Measurements from ENCODE around the gene CYP26B1. TPM values are rescaled to one million over a fixed set of nuclear protein-coding genes. Genes with fewer than 3 reads are reported as not detected.

Gene CYP26B1
- total RNA-seq, 1 experiment from 2014 or later, result 0.42 TPM

DNA sequence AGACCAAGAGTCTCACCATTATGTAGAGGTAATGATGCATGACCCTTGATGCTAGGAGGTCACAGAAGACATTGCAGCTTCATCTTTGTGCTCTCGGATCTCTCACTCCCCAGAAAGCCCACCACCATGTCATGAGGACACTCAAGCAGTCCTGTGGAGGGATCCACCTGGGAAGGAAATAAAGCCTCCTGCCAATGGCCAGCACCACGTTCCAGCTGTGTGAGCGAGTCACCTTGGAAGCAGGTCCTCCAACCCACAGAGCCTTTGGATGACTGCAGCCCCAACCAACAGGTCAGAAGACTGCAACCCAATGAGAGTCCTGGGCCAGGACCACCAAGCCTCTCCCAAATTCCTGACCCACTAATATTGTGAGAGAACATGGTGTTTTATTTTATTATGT lies 38.4 kb downstream of the CYP26B1 start:
- H3K4me1 Mint-ChIP-seq, result no peaks in the 10 kb centered on the region
- H3K27me3 Mint-ChIP-seq (ENCODE audit: low read depth), result peaks cover 9% of the 10 kb centered on the region
- H3K4me3 Mint-ChIP-seq, result no peak overlapping the region
- DNase-seq (ENCODE audit: low spot score) (no peak), ATAC-seq (no peak)
- H3K9me3 Mint-ChIP-seq, result peaks cover 30% of the 10 kb centered on the region
- ChIA-PET CTCF (interaction anchor here (1.1 kb wide), 1 partner anchor 41 kb away, joined by 3 read pairs; no protein-coding TSS in a partner anchor), POLR2A (no interaction called here)
- H3K27ac Mint-ChIP-seq, result no peak overlapping the region
- no peak for TF ChIP-seq KAT7 (CRISPR knock-in tag; IDR thresholded peaks at IDR 0.05; ENCODE audit: borderline replicate concordance)
- no peak for TF ChIP-seq ELF4 (CRISPR knock-in tag; IDR thresholded peaks at IDR 0.05; ENCODE audit: low read depth)
- TF ChIP-seq, protein P1, sequence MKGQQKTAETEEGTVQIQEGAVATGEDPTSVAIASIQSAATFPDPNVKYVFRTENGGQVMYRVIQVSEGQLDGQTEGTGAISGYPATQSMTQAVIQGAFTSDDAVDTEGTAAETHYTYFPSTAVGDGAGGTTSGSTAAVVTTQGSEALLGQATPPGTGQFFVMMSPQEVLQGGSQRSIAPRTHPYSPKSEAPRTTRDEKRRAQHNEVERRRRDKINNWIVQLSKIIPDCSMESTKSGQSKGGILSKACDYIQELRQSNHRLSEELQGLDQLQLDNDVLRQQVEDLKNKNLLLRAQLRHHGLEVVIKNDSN (CRISPR knock-in tag; IDR thresholded peaks at IDR 0.05), result no peak
- no peak for TF ChIP-seq JUN (CRISPR knock-in tag; IDR thresholded peaks at IDR 0.05)
- no peak for TF ChIP-seq HMGA2 (CRISPR knock-in tag; IDR thresholded peaks at IDR 0.05)
- TF ChIP-seq, protein P2, sequence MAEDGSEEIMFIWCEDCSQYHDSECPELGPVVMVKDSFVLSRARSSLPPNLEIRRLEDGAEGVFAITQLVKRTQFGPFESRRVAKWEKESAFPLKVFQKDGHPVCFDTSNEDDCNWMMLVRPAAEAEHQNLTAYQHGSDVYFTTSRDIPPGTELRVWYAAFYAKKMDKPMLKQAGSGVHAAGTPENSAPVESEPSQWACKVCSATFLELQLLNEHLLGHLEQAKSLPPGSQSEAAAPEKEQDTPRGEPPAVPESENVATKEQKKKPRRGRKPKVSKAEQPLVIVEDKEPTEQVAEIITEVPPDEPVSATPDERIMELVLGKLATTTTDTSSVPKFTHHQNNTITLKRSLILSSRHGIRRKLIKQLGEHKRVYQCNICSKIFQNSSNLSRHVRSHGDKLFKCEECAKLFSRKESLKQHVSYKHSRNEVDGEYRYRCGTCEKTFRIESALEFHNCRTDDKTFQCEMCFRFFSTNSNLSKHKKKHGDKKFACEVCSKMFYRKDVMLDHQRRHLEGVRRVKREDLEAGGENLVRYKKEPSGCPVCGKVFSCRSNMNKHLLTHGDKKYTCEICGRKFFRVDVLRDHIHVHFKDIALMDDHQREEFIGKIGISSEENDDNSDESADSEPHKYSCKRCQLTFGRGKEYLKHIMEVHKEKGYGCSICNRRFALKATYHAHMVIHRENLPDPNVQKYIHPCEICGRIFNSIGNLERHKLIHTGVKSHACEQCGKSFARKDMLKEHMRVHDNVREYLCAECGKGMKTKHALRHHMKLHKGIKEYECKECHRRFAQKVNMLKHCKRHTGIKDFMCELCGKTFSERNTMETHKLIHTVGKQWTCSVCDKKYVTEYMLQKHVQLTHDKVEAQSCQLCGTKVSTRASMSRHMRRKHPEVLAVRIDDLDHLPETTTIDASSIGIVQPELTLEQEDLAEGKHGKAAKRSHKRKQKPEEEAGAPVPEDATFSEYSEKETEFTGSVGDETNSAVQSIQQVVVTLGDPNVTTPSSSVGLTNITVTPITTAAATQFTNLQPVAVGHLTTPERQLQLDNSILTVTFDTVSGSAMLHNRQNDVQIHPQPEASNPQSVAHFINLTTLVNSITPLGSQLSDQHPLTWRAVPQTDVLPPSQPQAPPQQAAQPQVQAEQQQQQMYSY (CRISPR knock-in tag; IDR thresholded peaks at IDR 0.05), result no peak
- TF ChIP-seq ZNF138 (CRISPR knock-in tag; conservative IDR thresholded peaks at IDR 0.05), result no peak
- no peak for TF ChIP-seq ESRRA (CRISPR knock-in tag; IDR thresholded peaks at IDR 0.05; ENCODE audit: borderline replicate concordance)
- TF ChIP-seq FOXJ3 (CRISPR knock-in tag; IDR thresholded peaks at IDR 0.05; ENCODE audit: borderline replicate concordance), result no peak
- TF ChIP-seq CREB1 (CRISPR knock-in tag; IDR thresholded peaks at IDR 0.05), result no peak
- no peak for TF ChIP-seq FOXK1 (CRISPR knock-in tag; IDR thresholded peaks at IDR 0.05)
- TF ChIP-seq, protein P3, sequence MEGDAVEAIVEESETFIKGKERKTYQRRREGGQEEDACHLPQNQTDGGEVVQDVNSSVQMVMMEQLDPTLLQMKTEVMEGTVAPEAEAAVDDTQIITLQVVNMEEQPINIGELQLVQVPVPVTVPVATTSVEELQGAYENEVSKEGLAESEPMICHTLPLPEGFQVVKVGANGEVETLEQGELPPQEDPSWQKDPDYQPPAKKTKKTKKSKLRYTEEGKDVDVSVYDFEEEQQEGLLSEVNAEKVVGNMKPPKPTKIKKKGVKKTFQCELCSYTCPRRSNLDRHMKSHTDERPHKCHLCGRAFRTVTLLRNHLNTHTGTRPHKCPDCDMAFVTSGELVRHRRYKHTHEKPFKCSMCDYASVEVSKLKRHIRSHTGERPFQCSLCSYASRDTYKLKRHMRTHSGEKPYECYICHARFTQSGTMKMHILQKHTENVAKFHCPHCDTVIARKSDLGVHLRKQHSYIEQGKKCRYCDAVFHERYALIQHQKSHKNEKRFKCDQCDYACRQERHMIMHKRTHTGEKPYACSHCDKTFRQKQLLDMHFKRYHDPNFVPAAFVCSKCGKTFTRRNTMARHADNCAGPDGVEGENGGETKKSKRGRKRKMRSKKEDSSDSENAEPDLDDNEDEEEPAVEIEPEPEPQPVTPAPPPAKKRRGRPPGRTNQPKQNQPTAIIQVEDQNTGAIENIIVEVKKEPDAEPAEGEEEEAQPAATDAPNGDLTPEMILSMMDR (IDR thresholded peaks at IDR 0.05), result no peak
- peaks cover 23% of the 10 kb centered on the region for H3K36me3 Mint-ChIP-seq

DNA sequence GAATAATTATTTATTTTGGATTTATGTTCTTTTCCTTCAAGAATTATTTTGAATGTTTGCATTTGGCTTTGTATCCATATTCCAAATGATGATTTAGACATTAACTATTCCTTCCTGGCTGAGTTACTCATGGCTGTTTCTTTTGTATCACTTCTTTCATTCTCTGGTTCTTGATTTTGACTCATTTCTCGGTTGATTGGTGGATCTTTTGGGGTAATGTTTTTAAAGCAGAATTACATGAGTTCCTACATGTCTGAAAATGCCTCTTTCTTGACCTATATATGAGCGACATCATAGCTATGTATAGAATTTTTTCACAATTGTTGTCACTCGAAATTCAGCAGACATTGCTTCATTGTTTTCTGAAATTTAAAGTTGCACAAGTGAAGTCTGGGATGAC lies 39.5 kb downstream of the CYP26B1 start:
- DNase-seq (ENCODE audit: low spot score) (no peak), ATAC-seq (no peak)
- Mint-ChIP-seq H3K9me3 (peaks cover 30% of the 10 kb centered on the region), H3K27ac (no peak overlapping the region), H3K27me3 (ENCODE audit: low read depth) (peaks cover 9% of the 10 kb centered on the region), H3K36me3 (peaks cover 23% of the 10 kb centered on the region), H3K4me1 (no peaks in the 10 kb centered on the region), H3K4me3 (no peak overlapping the region)
- CTCF ChIA-PET, result no interaction called here
- POLR2A ChIA-PET, result no interaction called here
- TF ChIP-seq RORB (CRISPR knock-in tag; IDR thresholded peaks at IDR 0.05), result no peak
- no peak for TF ChIP-seq NFYB (CRISPR knock-in tag; conservative IDR thresholded peaks at IDR 0.05; ENCODE audit: low read depth)
- TF ChIP-seq TEAD4 (CRISPR knock-in tag; IDR thresholded peaks at IDR 0.05), result no peak
- no peak for TF ChIP-seq ZNF219 (CRISPR knock-in tag; IDR thresholded peaks at IDR 0.05; ENCODE audit: borderline replicate concordance)

DNA sequence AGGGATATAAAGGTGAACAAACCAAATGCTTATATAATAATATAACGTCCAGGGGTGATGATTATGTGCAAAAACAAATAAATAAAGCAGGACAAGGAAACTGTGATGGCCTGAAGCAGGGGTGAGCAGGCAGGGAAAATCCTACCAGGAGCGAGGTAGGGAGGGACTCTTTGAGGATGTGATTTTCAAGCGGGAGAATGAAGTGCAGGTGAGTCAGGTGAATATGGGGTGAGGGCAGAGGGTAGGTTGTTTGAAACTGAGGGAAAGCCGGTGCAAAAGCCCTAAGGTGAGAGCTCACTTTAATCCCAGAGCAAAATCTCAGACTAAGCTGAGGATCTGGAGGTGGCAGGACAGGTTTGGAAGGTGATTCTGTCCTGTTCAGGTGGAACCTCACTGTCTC lies 40.7 kb downstream of the CYP26B1 start:
- peaks cover 20% of the 10 kb centered on the region for H3K9me3 Mint-ChIP-seq
- no peak for DNase-seq (ENCODE audit: low spot score)
- POLR2A ChIA-PET, result no interaction called here
- TF ChIP-seq CREM (CRISPR knock-in tag; IDR thresholded peaks at IDR 0.05), result no peak
- TF ChIP-seq SOX15 (CRISPR knock-in tag; IDR thresholded peaks at IDR 0.05), result no peak
- no peak for TF ChIP-seq SP1 (CRISPR knock-in tag; conservative IDR thresholded peaks at IDR 0.05)
- no peak for TF ChIP-seq EMX1 (CRISPR knock-in tag; IDR thresholded peaks at IDR 0.05)
- no peak for TF ChIP-seq HMGA2 (CRISPR knock-in tag; IDR thresholded peaks at IDR 0.05)
- TF ChIP-seq, protein P4, sequence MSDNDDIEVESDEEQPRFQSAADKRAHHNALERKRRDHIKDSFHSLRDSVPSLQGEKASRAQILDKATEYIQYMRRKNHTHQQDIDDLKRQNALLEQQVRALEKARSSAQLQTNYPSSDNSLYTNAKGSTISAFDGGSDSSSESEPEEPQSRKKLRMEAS (CRISPR knock-in tag; IDR thresholded peaks at IDR 0.05), result no peak
- TF ChIP-seq, protein P5, sequence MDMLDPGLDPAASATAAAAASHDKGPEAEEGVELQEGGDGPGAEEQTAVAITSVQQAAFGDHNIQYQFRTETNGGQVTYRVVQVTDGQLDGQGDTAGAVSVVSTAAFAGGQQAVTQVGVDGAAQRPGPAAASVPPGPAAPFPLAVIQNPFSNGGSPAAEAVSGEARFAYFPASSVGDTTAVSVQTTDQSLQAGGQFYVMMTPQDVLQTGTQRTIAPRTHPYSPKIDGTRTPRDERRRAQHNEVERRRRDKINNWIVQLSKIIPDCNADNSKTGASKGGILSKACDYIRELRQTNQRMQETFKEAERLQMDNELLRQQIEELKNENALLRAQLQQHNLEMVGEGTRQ (CRISPR knock-in tag; IDR thresholded peaks at IDR 0.05), result no peak
- TF ChIP-seq, protein P6, sequence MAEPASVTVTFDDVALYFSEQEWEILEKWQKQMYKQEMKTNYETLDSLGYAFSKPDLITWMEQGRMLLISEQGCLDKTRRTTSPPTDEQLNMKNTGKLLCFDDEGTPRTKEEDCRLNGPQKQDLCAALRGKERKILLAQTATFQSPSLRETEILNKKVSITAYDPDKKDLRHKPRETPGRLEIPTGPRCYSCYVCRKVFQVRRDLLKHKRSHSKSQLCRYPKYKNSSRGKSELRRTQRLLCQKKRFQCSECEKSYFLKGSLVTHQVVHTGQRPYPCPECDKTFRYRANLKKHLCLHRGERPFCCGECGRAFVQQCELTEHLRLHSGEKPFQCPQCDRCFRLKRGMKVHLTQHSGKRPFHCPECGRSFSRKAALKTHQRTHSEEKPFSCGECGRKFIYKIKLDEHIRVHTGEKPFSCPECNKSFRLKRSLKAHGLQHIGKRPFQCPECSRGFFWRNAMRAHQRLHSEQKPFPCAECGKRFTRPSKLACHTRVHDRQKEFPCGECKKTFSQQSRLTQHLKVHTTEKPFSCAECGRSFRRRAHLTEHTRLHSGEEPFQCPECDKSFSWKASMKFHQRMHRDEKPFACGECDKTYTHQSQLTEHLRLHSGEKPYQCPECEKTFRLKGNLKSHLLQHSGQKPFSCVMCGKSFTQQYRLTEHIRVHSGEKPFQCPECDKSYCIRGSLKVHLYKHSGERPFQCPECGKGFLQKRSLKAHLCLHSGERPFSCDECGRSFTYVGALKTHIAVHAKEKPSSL (CRISPR knock-in tag; conservative IDR thresholded peaks at IDR 0.05), result no peak
- no peak for TF ChIP-seq ZNF138 (CRISPR knock-in tag; conservative IDR thresholded peaks at IDR 0.05)

More for the DNA sequence above, 40.7 kb downstream of the CYP26B1 start:
- Mint-ChIP-seq H3K27me3 (ENCODE audit: low read depth) (peaks cover 3% of the 10 kb centered on the region; the same call in 1 of the 2 replicates), H3K4me1 (no peaks in the 10 kb centered on the region), H3K36me3 (peaks cover 18% of the 10 kb centered on the region), H3K27ac (no peak overlapping the region), H3K4me3 (no peak overlapping the region)
- CTCF ChIA-PET, result no interaction called here
- ATAC-seq, result no peak

Data from WTC11 (cell line).